GM21528 (cell line): ENCODE results near the gene KAZN.

ENCODE experiments used
- ATAC-seq: cut with Tn5 transposase; IDR thresholded peaks from one replicate; pipeline ENCODE4 v1.9.1; 2021; ENCODE audit warnings: mild to moderate bottlenecking, moderate library complexity; ENCODE audit not compliant: unreplicated experiment, low FRiP score

The KAZN gene

DNA sequence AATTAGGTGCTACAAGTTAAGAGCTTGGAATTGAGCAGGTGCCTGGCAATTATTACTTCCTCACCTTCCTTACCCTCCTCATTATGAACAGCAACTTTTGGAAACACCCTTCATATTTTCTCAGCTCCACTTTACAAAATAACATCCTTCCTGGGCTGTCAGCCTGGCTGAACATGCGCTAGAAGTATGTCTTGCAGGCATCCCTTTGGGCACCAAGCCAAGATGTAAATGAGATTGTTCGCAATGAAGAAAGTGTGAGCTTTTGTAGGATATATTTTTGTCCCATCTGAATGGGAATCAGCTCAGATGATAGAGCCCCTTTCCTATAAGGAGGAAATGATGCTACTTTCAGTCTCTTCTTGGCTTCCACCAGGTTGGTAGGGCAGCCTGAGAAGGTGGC, 245.9 kb downstream of the KAZN start:
- no peak for ATAC-seq

DNA sequence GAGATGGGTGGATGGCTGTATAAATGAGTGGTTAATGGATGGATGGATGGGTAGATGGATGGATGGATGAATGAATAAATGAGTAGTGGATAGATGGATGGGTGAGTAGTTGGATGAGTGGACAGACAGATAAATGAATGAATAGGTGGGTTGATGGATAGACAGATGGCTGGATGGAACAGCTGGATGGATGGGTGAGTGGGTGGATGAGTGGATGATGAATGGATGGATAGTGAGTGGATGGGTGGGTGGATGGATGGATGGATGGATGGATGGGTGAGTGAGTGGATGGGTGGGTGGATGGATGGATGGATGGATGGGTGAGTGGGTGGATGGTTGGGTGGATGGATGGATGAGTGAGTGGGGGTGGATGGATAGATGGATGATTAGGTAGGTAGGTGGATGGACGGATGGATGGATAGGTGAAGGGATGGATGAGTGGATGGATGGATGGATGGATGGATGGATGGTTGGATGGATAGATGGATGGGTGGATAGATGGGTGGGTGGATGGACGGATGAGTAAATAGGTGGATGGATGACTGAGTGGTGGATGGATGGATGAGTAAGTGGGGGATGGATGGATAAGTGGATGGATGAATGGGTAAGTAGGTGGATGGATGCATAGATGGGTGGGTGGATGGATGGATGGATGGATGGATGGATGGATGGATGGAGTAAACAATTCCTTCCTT, 246.6 kb downstream of the KAZN start:
- ATAC-seq = no peak

DNA sequence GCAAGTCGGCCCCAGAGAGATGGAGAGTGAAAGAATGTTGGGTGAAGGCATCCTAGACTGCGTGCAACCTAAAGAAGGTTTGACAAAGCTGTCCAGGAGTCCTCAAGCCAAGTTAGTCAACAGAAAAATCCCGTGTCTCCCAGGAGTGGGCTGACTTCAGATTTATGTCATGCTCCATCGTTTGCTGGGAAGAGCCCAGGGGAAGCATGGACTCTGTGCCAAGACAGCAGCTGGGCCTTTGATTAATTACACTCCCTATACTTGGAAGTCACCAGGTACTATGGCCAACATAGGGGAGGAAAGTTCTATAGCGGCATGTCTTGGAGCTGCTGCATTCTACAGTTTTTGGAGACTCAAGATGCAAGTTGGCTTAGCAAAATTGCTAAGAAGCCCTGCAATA, 247.4 kb downstream of the KAZN start:
- no peak for ATAC-seq

DNA sequence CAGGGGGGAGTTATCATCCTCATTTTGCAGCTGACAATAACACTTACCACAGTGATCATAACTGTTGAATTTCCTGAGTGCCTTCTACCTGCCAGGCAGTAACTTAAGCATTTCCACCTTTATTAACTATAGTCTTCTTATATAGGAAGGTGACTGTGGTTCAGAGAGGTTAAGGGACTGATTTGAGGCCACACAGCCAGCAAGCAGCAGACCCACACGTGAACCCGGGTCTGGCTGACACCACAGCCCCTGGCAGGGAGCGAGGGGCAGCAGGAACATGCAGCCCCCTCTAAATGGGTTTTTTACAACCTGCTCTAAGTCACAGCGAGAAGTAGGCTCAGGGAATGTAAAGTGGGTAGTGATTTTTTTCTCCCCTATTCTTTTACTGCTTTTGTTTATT, 248.2 kb downstream of the KAZN start:
- ATAC-seq = no peak

DNA sequence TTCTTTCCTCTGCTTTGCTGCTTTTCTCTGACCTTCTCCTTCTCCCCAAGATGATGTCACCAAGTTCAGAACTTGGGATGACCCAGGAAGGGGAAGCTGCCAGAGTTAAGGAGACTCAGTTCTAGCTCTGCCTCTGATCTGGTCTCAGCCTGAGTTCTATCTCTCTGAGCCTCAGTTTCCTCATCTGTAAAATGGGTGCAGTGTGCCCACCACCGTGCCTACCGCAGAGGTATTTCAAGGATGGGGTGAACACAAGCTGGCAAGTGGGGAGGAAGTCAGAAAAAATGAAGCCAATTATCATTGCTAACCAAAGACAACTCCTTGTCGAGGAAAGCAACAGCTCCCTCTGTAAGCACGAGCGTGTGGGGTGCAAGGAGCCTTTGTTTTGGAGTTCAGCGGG, 249.7 kb downstream of the KAZN start:
- ATAC-seq = no peak

DNA sequence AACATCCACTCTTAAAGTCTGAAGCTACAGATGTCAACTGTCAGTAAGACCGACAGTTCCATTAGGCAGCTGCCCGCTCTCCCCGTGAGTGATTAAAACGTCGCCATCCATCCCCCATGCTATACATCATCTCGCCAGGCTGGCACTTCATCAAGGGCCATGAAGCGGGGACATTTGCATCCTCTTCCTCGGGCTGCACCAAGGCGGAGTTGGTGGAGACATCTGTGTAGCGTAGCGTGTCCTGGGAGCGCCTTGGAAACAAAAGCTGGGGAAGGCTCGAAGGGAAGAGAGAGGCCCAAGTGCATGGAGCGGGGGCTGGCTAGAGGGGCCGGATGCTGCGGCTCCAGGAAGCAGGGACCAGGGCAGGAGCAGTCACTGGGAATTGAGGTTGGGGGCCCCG, 250.1 kb downstream of the KAZN start:
- ATAC-seq = no peak

DNA sequence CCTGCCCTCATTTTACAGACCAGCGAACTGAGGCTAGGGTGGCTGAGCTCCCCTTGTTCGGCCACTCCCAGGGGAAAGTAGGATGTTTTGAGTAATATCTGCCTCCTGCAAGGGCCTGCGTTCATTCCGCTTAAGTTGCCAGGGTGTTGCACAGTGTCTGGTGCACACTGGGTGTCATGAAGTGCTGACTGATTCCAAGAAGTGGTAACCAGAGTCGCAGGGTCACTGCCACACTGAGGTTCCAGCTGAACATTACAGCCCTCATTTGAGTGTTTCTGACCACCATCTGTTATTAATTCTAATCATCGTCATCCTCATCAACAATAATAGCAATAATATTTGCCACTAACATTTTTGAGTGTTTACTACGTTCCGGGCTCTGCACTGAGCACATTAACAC, 250.6 kb downstream of the KAZN start:
- ATAC-seq = no peak

DNA sequence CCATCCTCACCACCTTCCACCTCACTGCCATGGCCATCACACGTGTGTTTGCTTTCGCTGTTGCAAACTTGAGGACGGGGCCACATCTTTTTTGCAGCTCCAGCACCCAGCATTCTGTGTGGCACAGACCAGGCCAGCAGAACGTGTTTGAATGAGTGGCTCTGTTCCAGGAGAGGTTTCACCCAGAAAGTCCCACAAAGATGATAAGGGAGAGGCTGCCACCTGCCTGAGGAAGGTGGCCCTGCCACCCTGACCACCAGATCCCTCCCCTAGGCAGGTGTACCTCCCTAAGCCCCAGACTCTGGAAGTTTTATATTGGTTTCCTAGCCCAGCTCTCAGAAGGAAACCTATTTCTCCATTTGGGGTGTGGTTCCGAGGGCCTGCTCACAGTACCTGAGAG, 252.1 kb downstream of the KAZN start:
- no peak for ATAC-seq

DNA sequence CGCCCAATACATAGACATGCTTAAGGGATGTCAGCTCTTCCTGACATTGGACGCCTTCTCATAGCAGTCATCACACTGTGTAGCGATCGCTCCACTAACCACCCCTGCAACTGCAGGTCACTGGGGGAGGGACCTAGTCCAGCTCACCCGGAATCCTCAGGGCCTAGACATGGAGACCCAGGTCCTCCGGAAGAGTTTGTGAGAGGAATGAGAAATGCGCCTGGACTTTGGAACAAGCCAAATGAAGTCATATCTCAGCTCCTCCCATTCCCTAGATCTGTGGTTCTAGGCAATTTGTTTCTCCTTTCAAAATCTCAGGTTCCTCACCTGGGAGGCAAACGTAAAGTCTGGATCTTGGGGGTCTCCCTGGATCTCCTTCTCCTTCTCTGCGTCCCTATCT, 253.3 kb downstream of the KAZN start:
- no peak for ATAC-seq

DNA sequence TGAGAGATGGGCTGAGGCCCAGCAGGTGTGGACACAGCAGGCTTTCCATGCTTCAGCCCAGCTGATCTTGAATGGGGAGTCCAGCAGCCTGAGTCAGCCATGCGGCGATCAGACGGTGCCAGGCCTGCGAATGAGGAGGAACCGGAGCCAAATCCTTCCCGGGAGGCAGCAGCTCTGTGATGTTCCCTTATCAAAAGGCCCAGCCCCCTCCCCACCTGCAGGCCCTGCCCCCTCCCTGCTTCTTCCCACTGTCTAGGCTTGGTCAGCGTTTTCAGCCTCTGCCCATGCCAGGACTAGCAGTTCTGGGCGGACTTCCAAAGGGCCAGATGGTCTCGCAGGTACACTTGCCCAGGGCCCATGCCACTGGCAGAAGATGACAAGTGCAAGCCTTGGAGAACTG, 253.8 kb downstream of the KAZN start:
- ATAC-seq = no peak

DNA sequence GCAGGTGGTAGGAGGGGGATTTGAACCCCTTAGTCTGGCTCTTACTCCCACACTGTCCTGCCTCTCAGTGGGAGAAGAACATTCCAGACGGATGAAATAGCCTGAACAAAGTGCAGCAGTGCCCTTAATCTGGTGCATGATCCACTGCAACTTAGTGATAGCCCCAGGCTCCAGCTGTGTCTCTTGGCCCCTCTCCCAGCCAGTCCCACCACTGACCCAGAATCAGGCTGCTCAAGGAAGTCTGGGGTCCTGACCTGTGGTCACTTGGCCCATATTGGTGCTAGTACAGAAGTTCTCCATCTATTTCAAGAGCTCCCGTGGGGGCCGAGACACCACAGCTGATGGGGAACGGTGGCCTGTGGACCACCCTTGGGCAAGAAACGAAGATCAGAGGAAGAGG, 255.0 kb downstream of the KAZN start:
- ATAC-seq = no peak

DNA sequence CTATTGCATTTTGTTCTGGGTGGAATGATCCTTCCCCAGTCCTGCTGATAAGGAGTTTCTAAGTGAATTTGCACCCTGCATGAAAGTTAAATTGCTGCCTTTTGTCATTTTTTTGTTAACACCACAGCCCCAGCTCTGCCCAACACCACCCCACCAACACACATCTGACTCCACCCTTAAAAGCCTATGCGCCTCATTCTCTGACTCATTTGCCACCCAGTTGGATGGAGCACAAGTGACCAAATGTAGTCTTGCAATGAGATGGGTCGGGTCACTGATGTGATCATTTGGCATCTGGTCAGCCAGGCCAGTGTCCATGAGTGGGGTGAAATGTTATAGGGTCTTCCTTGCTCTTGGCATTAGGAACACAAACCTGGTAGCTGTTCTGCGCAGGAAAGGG, 256.8 kb downstream of the KAZN start:
- ATAC-seq = no peak

DNA sequence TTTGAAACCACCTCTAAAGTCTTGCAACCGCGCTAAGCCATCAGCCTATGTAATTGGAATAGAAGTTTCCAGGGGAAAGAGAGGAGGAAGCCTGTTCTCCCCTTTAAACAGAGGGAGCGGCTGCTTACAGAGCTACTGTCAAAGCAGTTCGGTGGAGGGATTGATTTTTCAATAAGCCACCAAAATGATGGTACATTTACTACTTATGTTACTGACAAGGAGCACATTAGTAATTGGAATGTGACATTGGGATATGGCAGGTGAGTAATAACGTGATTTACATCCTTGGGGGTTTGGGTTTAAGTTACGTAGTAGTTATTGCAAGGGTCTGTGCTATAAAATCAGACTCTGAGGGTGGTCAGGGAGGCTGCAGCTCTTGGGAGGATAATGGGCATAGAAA, 257.3 kb downstream of the KAZN start:
- no peak for ATAC-seq

DNA sequence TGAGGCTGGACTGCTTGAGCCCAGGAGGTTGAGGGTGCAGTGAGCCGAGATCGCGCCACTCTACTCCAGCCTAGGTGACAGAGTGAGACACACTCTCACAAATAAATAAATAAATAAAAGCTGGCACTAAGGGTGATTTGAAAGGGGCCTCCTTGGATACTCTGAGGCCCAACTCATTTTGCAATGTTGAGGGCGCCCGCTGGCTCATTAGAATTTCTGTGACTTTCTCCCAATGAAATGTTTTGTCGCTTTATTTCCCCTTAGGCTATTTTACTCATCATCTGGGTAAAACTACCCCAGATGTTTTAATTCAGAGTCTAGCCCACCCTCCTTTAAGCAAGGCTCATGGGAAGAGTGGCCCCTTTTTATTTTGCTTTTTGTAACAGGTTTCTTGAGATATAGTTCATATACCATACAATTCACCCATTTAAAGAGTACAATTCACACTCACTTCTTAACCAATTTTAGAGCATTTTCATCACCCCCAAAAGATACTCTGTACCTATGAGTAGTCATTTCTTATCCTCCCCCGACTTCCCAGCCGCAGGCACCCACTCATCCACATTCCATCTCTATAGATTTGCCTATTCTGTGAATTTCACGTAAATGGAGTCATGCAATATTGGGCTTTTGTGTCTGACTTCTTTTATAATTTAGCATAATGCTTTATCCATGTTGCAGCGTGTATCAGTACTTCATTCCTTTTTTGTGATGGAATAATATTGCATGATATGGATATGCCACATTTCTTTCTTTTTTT, 259.1 kb downstream of the KAZN start:
- ATAC-seq = no peak

DNA sequence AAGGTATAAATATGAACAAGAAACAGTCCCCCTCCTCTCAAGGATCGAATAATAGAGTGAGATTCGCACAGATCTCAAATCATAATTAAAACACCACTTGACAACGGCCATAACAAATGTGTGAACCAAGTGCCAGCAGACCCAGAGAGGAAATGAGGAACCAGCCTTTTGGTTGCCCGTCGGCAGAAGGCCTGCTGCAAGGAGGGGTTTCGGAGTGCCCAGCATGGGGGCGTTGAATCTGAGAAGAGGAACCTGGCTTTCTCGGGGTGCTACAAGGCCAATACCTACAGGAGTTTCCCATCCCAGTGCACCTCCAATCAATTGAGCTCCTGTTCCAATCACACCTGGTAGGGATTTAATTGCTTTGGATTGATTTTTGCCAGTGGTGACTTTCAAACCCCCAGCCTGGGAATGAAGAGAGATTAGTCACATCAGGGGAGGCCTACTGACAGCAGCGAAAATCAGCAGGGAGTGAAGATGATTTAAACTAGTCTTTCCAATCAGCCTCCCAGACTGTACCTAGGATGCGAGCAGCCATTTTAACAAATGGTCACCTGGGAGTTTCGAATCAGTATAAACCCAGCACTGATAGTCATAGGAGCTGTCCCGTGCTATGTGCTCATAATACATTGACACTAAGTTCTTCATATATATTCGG, 263.8 kb downstream of the KAZN start:
- ATAC-seq = no peak

DNA sequence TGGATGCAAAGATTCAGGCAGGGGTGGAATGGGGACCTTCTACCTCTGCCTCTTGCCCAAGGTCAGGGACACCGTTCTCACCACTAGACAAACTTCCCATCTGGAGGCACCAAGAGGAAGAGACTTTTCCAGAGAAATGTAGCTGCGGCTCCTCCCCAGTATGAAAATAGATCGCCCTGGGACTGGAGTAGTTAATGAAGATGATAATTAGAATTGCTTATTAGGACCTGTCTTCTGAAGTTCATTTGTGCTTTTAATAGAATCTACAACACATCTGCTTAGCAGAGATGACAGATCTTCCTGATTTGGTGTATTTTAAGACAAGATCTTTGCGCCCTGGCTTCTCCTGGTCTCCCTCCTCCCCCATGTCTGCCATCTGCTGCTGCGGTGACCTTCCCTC, 266.6 kb downstream of the KAZN start:
- no peak for ATAC-seq

DNA sequence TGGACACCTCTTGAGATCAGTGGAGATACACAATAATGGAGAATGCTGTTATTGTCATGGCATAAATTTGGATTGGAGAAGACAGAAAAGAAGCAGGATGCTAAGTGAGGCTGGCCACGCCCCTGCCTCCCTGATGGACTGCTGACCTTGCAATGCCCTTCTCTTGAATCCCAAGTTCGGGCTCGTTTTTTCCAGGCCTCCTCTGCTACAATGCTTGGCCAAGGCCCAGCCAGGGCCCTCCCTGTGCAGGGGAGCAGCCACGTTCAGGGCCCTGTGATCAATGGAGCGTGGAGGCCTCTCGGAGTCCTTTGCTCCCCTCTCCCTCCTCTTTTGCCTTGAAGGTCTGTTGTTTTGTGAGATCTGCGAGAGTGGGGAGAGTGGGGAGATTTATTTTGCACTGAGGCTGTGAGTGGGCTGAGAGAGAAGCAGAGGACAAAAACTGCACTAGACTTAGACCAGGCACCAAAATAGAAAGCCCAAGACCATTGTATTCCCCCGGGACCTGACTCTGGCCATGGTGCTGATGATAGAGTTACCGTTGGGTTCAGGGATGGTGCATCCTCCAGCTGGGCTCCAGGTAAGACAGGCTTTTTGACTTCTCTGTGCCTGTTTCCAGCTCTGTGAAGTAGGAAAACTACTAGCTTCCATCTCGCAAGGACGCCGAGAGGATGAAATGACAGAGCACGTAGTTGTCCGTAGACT, 268.6 kb downstream of the KAZN start:
- ATAC-seq = no peak

DNA sequence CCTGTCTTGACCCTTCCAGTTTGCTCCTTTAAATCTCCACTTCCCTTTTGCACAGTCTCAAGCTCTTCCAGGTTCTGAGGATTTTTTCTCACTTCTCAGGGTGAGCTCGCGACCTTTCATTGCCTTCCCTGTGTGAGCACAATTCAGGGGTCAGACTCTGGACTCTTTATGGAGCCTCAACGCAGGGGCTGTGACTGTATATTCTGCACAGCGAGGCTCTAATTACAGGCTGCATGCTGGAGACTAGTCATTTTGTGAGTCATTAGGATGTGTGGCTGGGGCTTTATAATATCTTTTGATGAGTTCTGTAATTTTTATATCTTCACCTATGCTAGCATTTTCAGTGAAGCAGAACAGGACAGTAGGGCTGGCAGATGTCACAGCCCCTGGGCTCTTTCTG, 270.7 kb downstream of the KAZN start:
- ATAC-seq = no peak

DNA sequence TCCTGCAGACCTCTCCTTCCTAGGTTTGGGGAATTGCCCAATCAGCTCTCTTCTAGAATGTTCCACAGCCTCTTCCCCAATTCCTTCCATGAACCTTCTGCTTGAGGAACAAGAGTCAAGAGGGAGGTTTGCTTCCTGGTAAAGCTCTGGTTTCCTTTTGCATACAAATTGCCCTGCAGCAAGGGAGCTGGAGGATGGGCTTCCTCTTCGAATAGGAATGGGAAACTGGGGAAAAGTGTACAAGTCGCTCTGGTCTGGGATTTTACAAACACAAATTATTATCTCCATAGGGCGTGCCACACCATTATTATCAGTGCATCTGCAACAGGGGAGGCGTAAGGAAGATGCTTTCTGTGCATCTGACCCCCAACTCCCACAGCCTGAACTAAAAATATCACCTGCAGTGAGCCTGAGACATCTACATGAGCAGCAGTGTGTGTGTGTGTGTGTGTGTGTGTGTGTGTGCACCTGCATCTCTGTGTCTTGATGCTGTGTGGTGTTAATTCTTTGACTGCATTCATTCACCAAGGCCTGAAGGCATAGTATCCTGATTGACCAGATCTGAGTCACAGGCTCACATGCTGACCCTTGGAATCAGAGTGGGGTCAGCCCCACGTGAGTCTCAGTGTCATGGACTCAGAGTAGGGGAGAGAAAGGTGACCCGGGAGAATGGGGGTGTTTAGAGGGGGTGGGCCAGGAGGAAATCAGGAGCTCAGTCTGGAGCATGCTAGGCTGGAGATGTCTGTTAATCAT, 272.9 kb downstream of the KAZN start:
- no peak for ATAC-seq

DNA sequence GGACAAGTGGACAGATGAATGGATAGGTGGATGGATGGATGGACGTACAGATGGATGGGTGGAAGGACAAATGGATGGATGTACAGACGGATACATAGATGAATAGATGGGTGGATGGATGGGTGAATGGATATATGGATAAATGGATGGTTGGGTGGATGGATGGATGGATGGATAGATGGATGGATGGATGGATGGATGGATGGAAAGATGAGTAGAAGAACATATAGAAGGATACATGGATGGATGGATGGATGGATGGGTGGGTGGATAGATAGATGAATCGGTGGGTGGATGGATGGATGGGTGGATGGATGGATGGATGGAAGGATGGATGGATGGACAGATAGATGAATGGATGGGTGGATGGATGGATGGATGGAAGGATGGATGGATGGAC, 274.3 kb downstream of the KAZN start:
- ATAC-seq = no peak

DNA sequence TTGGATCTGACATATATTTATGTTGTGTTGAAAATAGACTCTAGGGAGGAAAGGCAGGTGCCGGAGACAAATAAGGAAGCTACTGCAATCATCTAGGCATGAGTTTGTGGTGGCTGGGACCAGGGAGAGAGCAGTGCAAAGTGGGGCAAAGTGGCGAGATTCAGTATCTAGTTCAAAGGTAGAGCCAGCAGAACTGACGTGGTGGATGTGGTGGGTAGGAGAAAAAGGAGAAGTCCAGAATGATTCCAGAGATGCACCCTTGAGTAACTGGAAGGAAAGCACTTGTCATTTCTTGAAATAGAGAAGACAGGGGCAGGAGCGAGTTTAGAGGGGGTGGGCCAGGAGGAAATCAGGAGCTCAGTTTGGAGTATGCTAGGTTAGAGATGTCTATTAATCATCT, 275.2 kb downstream of the KAZN start:
- no peak for ATAC-seq
